Measurements from ENCODE around the gene GOLGA1.
A peak's percentile ranks its signal among the peaks of the same experiment; 100 is the strongest.
"Not testable (repeated sequence)": the region's sequence is repeated elsewhere in the genome, so short reads cannot be mapped to it uniquely, and the experiment has no call there.

GOLGA1 gene

GRCh38 chr9:124940521-124940893 is 376 bp downstream of the GOLGA1 start:
- peak in 1 of 2 experiments; percentile 65 for DNase-seq

GRCh38 chr9:124939944-124940343 is 939 bp downstream of the GOLGA1 start:
- no peak for DNase-seq

- no peak for DNase-seq
Observed at GRCh38 chr9:124934290-124934689, 6.6 kb downstream of the GOLGA1 start.

GRCh38 chr9:124932333-124932732 is 8.6 kb downstream of the GOLGA1 start:
- no peak for DNase-seq

GRCh38 chr9:124929464-124929863 is 11.4 kb downstream of the GOLGA1 start:
- no peak for DNase-seq

GRCh38 chr9:124928116-124928515 is 12.8 kb downstream of the GOLGA1 start:
- no peak for DNase-seq

- DNase-seq, result not testable (repeated sequence)
Observed at GRCh38 chr9:124920394-124920793, 20.5 kb downstream of the GOLGA1 start.

- DNase-seq, result no peak
Observed at GRCh38 chr9:124914753-124915405, 26.0 kb downstream of the GOLGA1 start.

- no peak for DNase-seq
Observed at GRCh38 chr9:124913378-124913777, 27.5 kb downstream of the GOLGA1 start.

GRCh38 chr9:124911766-124912165 is 29.1 kb downstream of the GOLGA1 start:
- DNase-seq, result no peak

- DNase-seq, result no peak
Observed at GRCh38 chr9:124908098-124908497, 32.8 kb downstream of the GOLGA1 start.

GRCh38 chr9:124906966-124907365 is 33.9 kb downstream of the GOLGA1 start:
- DNase-seq, result no peak

GRCh38 chr9:124899845-124900244 is 41.0 kb downstream of the GOLGA1 start:
- DNase-seq, result no peak

GRCh38 chr9:124897570-124898460 is 43.1 kb downstream of the GOLGA1 start:
- no peak for DNase-seq

GRCh38 chr9:124894741-124895170 is 46.1 kb downstream of the GOLGA1 start:
- DNase-seq, result peak; percentile 30 to 45

GRCh38 chr9:124894035-124894740 is 46.7 kb downstream of the GOLGA1 start:
- DNase-seq, result no peak

GRCh38 chr9:124890179-124890578 is 50.7 kb downstream of the GOLGA1 start:
- no peak for DNase-seq

GRCh38 chr9:124889006-124889405 is 51.9 kb downstream of the GOLGA1 start:
- no peak for DNase-seq

GRCh38 chr9:124887832-124888231 is 53.1 kb downstream of the GOLGA1 start:
- DNase-seq, result no peak

- DNase-seq, result no peak
Observed at GRCh38 chr9:124886866-124887492, 53.9 kb downstream of the GOLGA1 start.

GRCh38 chr9:124886461-124886860 is 54.4 kb downstream of the GOLGA1 start:
- DNase-seq, result no peak

GRCh38 chr9:124885551-124885950 is 55.3 kb downstream of the GOLGA1 start:
- DNase-seq, result no peak

GRCh38 chr9:124884376-124884775 is 56.5 kb downstream of the GOLGA1 start:
- DNase-seq, result no peak
